Activated CD8-positive, alpha-beta memory T cell treated with anti-CD3 and anti-CD28 coated beads, Interleukin-2, amount 50 U/mL, for 4 hours (primary cell): ENCODE data around the gene HCRTR1.

Experiments
- DNase-seq: peaks from one replicate; pipeline ENCODE4 v3.0.0-alpha.2; 2020

The HCRTR1 gene

GRCh38 chr1:31627301-31627929 is 9.9 kb downstream of the HCRTR1 start:
- DNase-seq: no peak

- DNase-seq: no peak
These were observed 10.6 kb downstream of the HCRTR1 start for GRCh38 chr1:31627930-31628559.

- no peak for DNase-seq
These were observed 11.6 kb downstream of the HCRTR1 start for GRCh38 chr1:31628931-31629556.

- no peak for DNase-seq
These were observed 15.2 kb downstream of the HCRTR1 start for GRCh38 chr1:31632649-31633048.

- DNase-seq: no peak
These were observed 15.6 kb downstream of the HCRTR1 start for GRCh38 chr1:31633117-31633516.

- no peak for DNase-seq
These were observed 20.6 kb downstream of the HCRTR1 start for GRCh38 chr1:31637915-31638673.

- DNase-seq: no peak
These were observed 22.1 kb downstream of the HCRTR1 start for GRCh38 chr1:31639543-31639942.

- DNase-seq: no peak
These were observed 22.7 kb downstream of the HCRTR1 start for GRCh38 chr1:31640179-31640578.

- no peak for DNase-seq
These were observed 23.5 kb downstream of the HCRTR1 start for GRCh38 chr1:31640964-31641363.

- no peak for DNase-seq
These were observed 24.9 kb downstream of the HCRTR1 start for GRCh38 chr1:31642366-31642765.

- no peak for DNase-seq
These were observed 25.4 kb downstream of the HCRTR1 start for GRCh38 chr1:31642897-31643296.

- DNase-seq: no peak
These were observed 26.6 kb downstream of the HCRTR1 start for GRCh38 chr1:31643976-31644559.

GRCh38 chr1:31644560-31645273 is 27.2 kb downstream of the HCRTR1 start, which contains the start of gene PEF1:
PEF1 (minus strand) TSS chr1:31644876; CDS start chr1:31644864, 12 bp downstream.
- peak; percentile 99 for DNase-seq

- no peak for DNase-seq
These were observed 27.7 kb downstream of the HCRTR1 start for GRCh38 chr1:31645274-31645568.

- no peak for DNase-seq
These were observed 28.9 kb downstream of the HCRTR1 start for GRCh38 chr1:31646259-31646960.

- no peak for DNase-seq
These were observed 29.6 kb downstream of the HCRTR1 start for GRCh38 chr1:31647106-31647505.

GRCh38 chr1:31648190-31648589 is 30.7 kb downstream of the HCRTR1 start:
- no peak for DNase-seq

- DNase-seq: no peak
These were observed 31.3 kb downstream of the HCRTR1 start for GRCh38 chr1:31648641-31649357.

GRCh38 chr1:31650161-31651088 is 32.9 kb downstream of the HCRTR1 start:
- DNase-seq: no peak

GRCh38 chr1:31651089-31651420 is 33.6 kb downstream of the HCRTR1 start:
- DNase-seq: no peak
